ENCODE measurements around the gene AFG1L. TPM values are rescaled to one million over a fixed set of nuclear protein-coding genes. Genes with fewer than 3 reads are reported as not detected.

The AFG1L gene
- total and polyA plus RNA-seq, 2 experiments from 2014 or later, result 4.1 to 8.7 TPM

- 0 out of 2 replicates have a peak, but pooled peaks have one; percentile 16 for TF ChIP-seq ZNF114 (CRISPR knock-in tag; IDR thresholded peaks at IDR 0.05)
- TF ChIP-seq EZH2 (IDR thresholded peaks at IDR 0.05; ENCODE audit: low read depth, unreplicated experiment), result peak; percentile 37
- TF ChIP-seq ETS1 (IDR thresholded peaks at IDR 0.05), result peak; percentile 49; the same call in 1 of the 2 replicates
- TF ChIP-seq CREB1 (CRISPR knock-in tag; IDR thresholded peaks at IDR 0.05; ENCODE audit: low read depth), result peak; percentile 84
- TF ChIP-seq NANOG (IDR thresholded peaks at IDR 0.05; ENCODE audit: borderline replicate concordance), result 0 out of 2 replicates have a peak, but pooled peaks have one; percentile 44
- peak; percentile 53 for TF ChIP-seq POLR2AphosphoS5 (IDR thresholded peaks at IDR 0.05; ENCODE audit: low read depth)
Measured at GRCh38 chr6:108562503-108562993, 267.7 kb downstream of the AFG1L start (continued).

- DNase-seq (ENCODE audit: low spot score) (no peak), ATAC-seq (no peak)
- Mint-ChIP-seq H3K27me3 (ENCODE audit: insufficient read depth, low read depth, poor library complexity) (peaks cover 19% of the 10 kb centered on the region), H3K27ac (no peak overlapping the region), H3K4me1 (peaks cover 33% of the 10 kb centered on the region), H3K9me3 (peaks cover 6% of the 10 kb centered on the region; the same call in 2 of the 3 replicates), H3K36me3 (ENCODE audit: low read depth) (peaks cover 13% of the 10 kb centered on the region; the same call in 2 of the 3 replicates), H3K4me3 (peak overlapping the region; percentile 97)
- peaks cover 63% of the 10 kb centered on the region for H3K79me2 ChIP-seq (replicated peaks; ENCODE audit: insufficient read depth)
- peak overlapping the region; percentile 85 for H3K4me2 ChIP-seq
- no peak overlapping the region for H3K27ac ChIP-seq (ENCODE audit: low read depth)
- no peaks in the 10 kb centered on the region for H3K9me2 ChIP-seq (ENCODE audit: insufficient read depth)
- TF ChIP-seq POLR2AphosphoS5 (IDR thresholded peaks at IDR 0.05; ENCODE audit: low read depth) (no peak), STAT1 (IDR thresholded peaks at IDR 0.05; ENCODE audit: unreplicated experiment) (no peak), NANOG (IDR thresholded peaks at IDR 0.05; ENCODE audit: borderline replicate concordance) (no peak), EZH2 (IDR thresholded peaks at IDR 0.05; ENCODE audit: low read depth, unreplicated experiment) (no peak)
- TF ChIP-seq, protein P1, sequence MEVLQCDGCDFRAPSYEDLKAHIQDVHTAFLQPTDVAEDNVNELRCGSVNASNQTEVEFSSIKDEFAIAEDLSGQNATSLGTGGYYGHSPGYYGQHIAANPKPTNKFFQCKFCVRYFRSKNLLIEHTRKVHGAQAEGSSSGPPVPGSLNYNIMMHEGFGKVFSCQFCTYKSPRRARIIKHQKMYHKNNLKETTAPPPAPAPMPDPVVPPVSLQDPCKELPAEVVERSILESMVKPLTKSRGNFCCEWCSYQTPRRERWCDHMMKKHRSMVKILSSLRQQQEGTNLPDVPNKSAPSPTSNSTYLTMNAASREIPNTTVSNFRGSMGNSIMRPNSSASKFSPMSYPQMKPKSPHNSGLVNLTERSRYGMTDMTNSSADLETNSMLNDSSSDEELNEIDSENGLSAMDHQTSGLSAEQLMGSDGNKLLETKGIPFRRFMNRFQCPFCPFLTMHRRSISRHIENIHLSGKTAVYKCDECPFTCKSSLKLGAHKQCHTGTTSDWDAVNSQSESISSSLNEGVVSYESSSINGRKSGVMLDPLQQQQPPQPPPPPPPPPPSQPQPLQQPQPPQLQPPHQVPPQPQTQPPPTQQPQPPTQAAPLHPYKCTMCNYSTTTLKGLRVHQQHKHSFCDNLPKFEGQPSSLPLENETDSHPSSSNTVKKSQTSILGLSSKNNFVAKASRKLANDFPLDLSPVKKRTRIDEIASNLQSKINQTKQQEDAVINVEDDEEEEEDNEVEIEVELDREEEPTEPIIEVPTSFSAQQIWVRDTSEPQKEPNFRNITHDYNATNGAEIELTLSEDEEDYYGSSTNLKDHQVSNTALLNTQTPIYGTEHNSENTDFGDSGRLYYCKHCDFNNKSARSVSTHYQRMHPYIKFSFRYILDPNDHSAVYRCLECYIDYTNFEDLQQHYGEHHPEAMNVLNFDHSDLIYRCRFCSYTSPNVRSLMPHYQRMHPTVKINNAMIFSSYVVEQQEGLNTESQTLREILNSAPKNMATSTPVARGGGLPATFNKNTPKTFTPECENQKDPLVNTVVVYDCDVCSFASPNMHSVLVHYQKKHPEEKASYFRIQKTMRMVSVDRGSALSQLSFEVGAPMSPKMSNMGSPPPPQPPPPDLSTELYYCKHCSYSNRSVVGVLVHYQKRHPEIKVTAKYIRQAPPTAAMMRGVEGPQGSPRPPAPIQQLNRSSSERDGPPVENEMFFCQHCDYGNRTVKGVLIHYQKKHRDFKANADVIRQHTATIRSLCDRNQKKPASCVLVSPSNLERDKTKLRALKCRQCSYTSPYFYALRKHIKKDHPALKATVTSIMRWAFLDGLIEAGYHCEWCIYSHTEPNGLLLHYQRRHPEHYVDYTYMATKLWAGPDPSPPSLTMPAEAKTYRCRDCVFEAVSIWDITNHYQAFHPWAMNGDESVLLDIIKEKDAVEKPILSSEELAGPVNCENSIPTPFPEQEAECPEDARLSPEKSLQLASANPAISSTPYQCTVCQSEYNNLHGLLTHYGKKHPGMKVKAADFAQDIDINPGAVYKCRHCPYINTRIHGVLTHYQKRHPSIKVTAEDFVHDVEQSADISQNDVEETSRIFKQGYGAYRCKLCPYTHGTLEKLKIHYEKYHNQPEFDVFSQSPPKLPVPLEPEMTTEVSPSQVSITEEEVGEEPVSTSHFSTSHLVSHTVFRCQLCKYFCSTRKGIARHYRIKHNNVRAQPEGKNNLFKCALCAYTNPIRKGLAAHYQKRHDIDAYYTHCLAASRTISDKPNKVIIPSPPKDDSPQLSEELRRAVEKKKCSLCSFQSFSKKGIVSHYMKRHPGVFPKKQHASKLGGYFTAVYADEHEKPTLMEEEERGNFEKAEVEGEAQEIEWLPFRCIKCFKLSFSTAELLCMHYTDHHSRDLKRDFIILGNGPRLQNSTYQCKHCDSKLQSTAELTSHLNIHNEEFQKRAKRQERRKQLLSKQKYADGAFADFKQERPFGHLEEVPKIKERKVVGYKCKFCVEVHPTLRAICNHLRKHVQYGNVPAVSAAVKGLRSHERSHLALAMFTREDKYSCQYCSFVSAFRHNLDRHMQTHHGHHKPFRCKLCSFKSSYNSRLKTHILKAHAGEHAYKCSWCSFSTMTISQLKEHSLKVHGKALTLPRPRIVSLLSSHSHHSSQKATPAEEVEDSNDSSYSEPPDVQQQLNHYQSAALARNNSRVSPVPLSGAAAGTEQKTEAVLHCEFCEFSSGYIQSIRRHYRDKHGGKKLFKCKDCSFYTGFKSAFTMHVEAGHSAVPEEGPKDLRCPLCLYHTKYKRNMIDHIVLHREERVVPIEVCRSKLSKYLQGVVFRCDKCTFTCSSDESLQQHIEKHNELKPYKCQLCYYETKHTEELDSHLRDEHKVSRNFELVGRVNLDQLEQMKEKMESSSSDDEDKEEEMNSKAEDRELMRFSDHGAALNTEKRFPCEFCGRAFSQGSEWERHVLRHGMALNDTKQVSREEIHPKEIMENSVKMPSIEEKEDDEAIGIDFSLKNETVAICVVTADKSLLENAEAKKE (CRISPR knock-in tag; IDR thresholded peaks at IDR 0.05), result no peak
- peaks cover 16% of the 10 kb centered on the region for H4K20me1 ChIP-seq (replicated peaks; ENCODE audit: insufficient read depth)
- no peaks in the 10 kb centered on the region for H3K36me3 ChIP-seq (ENCODE audit: insufficient read depth)
- no peaks in the 10 kb centered on the region for H3F3A ChIP-seq (replicated peaks; ENCODE audit: low read depth)
- H2AFZ ChIP-seq, result no peak overlapping the region
- H3K4me3 ChIP-seq, result peak overlapping the region; percentile 97
- H3K27me3 ChIP-seq (ENCODE audit: insufficient read depth), result peaks cover 26% of the 10 kb centered on the region
- peaks cover 30% of the 10 kb centered on the region for H3K4me1 ChIP-seq (ENCODE audit: insufficient read depth)
Measured at GRCh38 chr6:108563292-108563691, 268.4 kb downstream of the AFG1L start.

Measured in GM23338 (cell line).